GM20431 (cell line): ENCODE data around the gene OSBP2.

ENCODE experiments used
- in situ Hi-C: fragments of 300-500 bp; cut with MseI, MboI; formaldehyde crosslinking; loops from one replicate; pipeline ENCODE4 v1.15.0; 2020; ENCODE audit warnings: low sequenced_read_pairs; ENCODE audit not compliant: unreplicated experiment

Gene OSBP2

DNA sequence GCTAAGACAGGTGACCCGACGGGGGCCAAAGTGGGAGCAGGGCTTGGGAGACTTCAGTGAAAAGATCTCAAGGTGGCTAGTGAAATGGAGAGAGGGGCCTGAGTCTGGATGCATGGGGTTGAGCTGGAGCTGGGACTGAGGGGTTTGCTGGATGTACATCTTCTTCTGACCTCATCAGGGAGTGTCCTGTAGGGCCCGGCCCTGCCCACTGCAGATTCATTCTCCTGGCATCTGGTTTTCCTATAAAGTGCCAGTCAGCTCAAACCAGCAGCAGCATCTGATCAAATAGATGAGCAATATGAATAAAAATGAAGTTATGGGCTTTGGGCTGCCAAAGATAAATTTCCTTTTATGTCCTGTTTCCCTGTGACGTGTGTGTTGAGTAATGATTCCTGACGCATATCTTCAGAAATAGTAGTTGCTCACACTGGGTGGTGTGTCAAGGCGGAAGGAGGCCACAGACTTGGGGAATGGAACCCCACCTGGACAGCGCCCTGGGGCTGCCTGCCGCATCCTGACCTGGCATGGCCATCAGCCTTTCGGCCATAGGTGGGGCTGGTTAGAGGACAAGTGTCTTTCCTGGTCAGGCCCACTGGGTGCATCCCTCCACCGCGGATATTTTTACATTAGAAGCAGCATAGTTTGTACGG is 135.4 kb downstream of the OSBP2 start:
- in situ Hi-C loops, result no loop called here

DNA sequence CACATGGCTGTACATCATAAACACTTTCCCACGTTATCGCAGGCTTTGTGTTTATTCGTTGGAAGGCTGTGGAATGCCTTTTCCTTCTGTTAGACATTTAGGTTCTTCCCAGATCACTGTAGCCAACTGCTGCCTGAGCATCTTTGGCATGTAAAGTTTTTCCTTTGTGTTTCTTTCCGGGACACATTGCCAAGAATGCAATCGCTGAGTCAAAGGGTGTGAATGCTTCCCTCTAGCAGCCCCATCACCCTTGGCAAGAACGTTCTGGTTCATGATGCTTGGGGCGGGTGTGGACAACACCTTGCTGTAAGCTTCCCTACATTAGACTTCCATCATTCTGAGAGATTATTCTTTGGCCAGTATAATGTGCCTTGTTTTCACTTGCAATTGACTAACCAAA is 136.2 kb downstream of the OSBP2 start:
- in situ Hi-C loops, result no loop called here

DNA sequence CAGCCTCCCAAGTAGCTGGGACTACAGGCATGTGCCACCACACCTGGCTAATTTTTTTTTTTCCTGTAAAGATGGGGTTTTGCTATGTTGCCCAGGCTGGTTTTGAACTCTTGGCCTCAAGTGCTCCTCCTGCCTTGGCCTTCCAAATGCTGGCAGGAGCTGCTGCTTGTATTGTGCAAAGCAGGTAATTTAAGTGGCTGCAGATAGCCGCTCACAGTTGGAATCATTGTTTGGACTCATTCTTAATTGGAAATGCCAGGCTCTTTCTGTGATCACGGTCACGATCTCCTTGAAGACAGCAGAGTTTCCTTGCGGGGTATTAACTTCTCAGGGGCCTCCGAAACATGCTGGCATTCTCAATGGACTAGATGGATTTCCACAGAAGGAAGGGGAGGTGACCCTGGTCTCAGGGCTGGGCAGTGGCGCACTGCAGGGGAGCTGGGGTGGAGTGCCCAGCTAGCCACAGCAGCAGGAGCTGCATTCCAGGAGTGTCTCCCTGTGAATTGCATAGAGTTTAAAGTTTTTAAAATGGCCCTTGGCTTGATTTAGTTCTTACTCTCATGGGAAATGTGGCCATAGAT is 137.8 kb downstream of the OSBP2 start:
- in situ Hi-C loops, result no loop called here

DNA sequence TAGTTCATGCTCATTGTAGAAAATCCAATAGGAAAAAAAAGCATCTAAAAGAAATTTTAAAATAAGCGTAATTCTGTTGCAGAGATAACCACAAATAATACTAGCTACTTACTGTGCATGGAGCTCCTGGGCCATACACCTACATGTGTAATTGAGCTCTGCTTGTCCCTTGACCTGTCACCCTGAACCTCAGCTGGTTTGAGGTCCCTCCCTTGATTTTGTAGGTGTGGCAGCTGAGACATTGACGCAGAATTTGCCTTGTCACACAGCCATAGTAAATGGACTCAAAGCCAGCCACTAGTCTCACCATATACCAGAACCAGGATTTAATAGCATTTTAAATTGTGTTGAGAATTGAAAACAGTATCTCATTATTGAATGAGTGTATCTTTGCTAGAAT is 138.6 kb downstream of the OSBP2 start:
- in situ Hi-C loops, result no loop called here

DNA sequence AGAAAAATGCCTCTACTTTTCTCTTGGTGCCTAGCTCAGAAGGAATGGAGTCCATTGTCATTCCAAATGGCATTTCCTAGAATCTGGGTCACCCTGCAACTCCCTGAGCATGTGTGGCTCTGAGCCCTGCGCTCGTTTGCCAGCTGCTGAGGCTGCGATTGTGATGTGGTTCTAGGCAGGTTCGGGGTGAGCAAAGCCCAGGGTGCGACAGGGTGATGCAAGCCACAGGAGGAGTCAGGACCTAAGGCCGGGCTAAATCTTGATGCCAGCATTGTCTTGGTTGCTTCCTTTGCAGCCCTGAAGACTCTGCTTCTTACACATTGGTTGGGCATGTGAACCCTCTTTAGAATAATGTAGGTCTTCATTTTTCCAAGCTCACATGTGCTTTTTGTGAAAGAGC is 142.9 kb downstream of the OSBP2 start:
- in situ Hi-C loops, result no loop called here

DNA sequence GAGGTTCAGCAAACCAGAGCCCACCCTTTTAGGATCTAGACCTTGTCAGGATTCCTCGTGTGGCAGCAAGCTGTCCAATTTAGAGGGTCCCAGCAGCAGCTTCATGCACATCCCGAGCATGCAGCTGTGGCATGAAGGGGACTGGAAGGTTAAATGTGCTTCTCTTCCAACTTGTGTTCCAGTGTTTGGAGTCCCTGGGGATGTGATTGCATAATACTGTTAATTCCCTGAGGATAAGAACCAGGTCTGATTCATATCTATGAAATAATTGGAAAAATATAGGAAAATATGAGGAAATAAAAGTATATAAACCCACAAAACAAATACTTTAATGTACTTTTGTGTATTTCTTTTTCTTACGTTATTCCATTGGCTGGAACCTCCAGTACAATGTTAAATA is 143.4 kb downstream of the OSBP2 start:
- in situ Hi-C loops, result no loop called here

GRCh38 chr22:30841273-30841672 is 146.6 kb downstream of the OSBP2 start:
- in situ Hi-C loops, result no loop called here

DNA sequence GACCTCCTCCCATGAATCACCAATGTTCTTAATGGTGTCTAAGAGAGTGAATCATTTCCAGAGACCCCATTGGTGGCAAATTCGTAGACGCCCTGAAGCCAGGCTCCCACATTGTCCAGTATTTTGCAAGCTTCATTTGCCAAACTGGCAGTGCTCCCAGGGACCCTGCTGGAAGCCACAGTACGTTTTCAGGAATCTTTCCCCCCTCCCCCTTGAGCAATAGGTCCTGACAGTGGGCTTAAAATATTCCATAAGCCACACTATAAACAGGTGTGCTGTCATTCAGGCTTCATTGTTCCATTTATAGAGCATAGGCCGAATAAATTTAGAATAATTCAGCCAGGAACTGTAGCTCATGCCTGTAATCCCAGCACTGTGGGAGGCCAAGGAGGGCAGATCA is 148.6 kb downstream of the OSBP2 start:
- in situ Hi-C loops, result no loop called here

DNA sequence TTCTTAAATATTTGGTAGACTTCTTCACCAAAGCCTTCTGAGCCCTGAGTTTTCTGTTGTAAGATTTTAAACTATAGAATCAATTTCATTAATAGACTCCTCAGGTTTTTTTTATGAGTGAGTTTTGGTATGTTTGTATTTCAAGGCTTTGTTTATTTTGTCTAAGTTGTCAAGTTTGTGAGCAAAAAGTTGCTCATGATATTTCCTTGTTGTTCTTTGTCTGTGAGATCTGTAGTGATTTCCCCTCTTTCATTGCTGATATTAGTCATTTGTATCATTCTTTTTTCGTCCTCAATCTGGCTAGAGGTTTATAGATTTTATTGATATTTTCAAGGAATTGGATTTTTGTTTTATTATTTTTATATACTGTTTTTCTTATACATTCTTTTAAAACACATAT is 152.9 kb downstream of the OSBP2 start:
- in situ Hi-C loops, result no loop called here

- in situ Hi-C loops, result no loop called here
Measured at GRCh38 chr22:30855266-30855665, 160.6 kb downstream of the OSBP2 start.

DNA sequence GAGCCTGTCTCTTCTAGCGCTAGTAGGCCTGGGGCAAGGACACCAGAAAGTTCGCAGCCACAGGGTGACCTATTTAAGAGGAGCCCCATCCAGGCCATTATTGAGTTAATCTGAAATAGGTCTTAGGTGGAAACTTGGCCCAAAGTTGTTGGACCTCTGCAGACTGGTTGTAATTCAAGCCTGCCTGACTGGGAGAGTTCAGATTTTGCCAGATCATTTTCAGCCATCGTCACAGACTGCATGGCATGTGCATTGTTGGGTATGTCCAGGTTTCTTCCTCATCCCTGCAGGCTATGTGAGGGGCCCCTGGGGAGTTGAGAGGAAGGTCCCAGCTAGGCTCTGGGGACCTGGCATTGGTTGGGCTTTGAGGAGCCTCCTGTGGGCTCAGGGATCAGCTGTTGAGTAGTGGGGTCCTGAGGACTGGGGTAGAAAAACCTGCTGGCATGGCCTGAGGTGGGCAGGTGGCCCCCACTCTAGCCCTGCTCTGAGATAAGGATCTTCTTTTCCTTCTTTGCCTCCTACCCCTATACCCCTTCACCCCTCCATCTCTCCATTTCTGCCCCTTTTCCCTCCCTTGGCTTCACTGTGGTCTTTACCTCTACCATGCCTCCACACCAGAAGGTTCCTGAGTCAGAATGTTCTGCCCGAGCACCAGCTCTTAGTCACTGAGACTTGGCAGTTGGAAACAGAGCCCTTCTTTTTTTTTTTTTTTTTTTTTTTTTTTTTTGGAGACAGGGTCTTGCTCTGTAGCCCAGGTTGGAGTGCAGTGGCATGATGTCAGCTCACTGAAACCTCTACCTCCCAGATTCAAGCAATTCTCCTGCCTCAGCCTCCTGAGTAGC is 161.2 kb downstream of the OSBP2 start:
- in situ Hi-C loops, result no loop called here

GRCh38 chr22:30856741-30857502 is 162.2 kb downstream of the OSBP2 start:
- in situ Hi-C loops, result no loop called here

- in situ Hi-C loops, result no loop called here
Measured at GRCh38 chr22:30857791-30858190, 163.1 kb downstream of the OSBP2 start.

- in situ Hi-C loops, result no loop called here
Measured at GRCh38 chr22:30858976-30859713, 164.5 kb downstream of the OSBP2 start.

GRCh38 chr22:30859714-30860095 is 165.0 kb downstream of the OSBP2 start:
- in situ Hi-C loops, result no loop called here

- in situ Hi-C loops, result no loop called here
Measured at GRCh38 chr22:30860176-30861105, 165.8 kb downstream of the OSBP2 start.

DNA sequence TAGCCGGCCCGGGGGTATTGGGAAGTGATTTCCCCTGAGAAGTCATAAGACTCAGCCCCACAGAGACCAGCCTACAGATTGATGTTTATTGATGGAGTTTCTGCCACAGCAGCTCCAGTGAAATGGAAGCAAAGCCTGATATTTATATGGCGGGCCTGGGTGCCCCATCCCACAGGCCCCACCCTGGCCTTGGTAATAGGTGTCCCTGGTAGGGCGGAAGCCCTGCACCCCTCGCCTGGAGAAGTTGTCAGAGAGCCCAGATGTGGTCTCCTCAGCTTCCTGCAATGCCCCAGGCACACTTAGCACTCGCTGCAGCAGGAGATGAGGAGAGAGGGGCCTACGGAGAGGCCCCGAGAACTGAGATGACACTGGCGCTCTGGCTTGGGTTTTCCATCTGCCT is 166.5 kb downstream of the OSBP2 start:
- in situ Hi-C loops, result no loop called here

DNA sequence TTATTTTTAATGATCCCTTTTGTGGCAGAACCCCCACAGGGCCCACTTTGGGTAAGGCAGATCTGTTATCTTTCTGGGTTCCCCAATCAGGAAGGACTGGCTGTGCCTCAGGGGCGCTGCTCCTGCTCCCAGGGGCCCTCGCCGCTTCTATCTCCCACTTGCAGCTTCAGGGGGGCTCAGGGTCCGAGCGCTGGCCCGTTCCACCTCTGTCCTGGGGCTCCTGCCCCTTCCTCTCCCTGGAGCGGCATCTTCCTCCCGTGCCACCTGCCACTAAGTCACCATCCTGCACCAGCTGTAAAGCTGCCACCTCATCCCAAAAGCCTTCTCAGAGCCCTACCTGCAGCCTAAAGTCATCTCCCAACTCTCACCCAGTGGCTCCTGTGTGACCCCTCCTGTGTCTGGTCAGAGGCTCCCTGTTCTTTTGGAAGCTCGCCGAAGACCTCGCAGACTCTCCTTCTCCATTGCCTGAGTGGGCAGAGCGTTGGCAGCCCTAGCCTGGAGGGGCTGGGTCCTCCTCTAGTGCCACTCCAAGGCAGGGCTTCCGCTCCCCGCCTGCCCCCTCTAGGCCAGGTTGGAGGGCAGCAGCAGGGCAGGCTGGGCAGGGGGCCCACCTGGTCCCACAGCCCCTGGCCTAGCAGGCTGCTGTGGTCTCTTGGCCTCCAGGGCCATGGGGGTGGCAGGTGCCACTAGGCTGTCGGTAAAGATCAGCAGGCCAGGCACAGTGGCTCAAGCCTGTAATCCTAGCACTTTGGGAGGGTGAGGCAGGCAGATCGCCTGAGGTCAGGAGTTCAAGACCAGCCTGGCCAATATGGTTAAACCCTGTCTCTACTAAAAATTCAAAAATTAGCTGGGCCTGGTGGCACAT is 167.2 kb downstream of the OSBP2 start:
- in situ Hi-C loops, result no loop called here
